GM06990 (cell line): ENCODE data around the gene SMIM5.

Experiments
- DNase-seq: peaks from one replicate; pipeline ENCODE4 v3.0.0-alpha.2; 2011; ENCODE audit not compliant: insufficient read length; ENCODE audit errors: extremely low read depth
- H3K27me3 ChIP-seq: replicated peaks from 2 replicates; pipeline ENCODE4 v1.6.0; 2011; ENCODE audit warnings: low read length; ENCODE audit not compliant: control insufficient read depth, insufficient read depth
- H3K36me3 ChIP-seq: 2 replicates; pipeline ENCODE4 v1.5.1; 2011; ENCODE audit warnings: low read length; ENCODE audit not compliant: control insufficient read depth, insufficient read depth
- H3K4me3 ChIP-seq: replicated peaks from 2 replicates; pipeline ENCODE4 v1.5.1; 2011; ENCODE audit warnings: low read depth, mild to moderate bottlenecking, control low read depth, low read length
- CTCF ChIP-seq: IDR thresholded peaks from 2 replicates; pipeline ENCODE4 v1.5.1; 2011; ENCODE audit warnings: low read length, control low read depth, mild to moderate bottlenecking, inconsistent platforms; ENCODE audit not compliant: insufficient read depth, poor library complexity, severe bottlenecking

Gene SMIM5

GRCh38 chr17:75638893-75639292 lies 5.7 kb downstream of the SMIM5 start:
- TF ChIP-seq CTCF = no peak
- no peaks in the 10 kb centered on the region for H3K27me3 ChIP-seq
- H3K4me3 ChIP-seq = no peak overlapping the region
- DNase-seq = no peak
- peaks cover 18% of the 10 kb centered on the region for H3K36me3 ChIP-seq

GRCh38 chr17:75639327-75639726 lies 6.1 kb downstream of the SMIM5 start:
- Histone ChIP-seq H3K4me3 (no peak overlapping the region), H3K27me3 (no peaks in the 10 kb centered on the region), H3K36me3 (peaks cover 18% of the 10 kb centered on the region)
- TF ChIP-seq CTCF = no peak
- DNase-seq = no peak

GRCh38 chr17:75639771-75640555 lies 6.7 kb downstream of the SMIM5 start:
- no peak for DNase-seq
- Histone ChIP-seq H3K36me3 (peaks cover 18% of the 10 kb centered on the region), H3K4me3 (no peak overlapping the region), H3K27me3 (no peaks in the 10 kb centered on the region)
- no peak for TF ChIP-seq CTCF

- TF ChIP-seq CTCF = no peak
- no peak for DNase-seq
- Histone ChIP-seq H3K4me3 (no peak overlapping the region), H3K36me3 (peaks cover 18% of the 10 kb centered on the region), H3K27me3 (no peaks in the 10 kb centered on the region)
These were observed 7.4 kb downstream of the SMIM5 start for GRCh38 chr17:75640556-75641119.

GRCh38 chr17:75641343-75641742 lies 8.1 kb downstream of the SMIM5 start:
- Histone ChIP-seq H3K4me3 (no peak overlapping the region), H3K27me3 (no peaks in the 10 kb centered on the region), H3K36me3 (peaks cover 18% of the 10 kb centered on the region)
- no peak for TF ChIP-seq CTCF
- DNase-seq = no peak
